Spleen (tissue), 11 donors: ENCODE results near the gene SIX5. TPM values are rescaled to one million over a fixed set of nuclear protein-coding genes. Genes with fewer than 3 reads are reported as not detected.

Experiments used
- DNase-seq: peaks from one replicate; pipeline ENCODE4 v3.0.0-alpha.2; 2020
- H3K27ac ChIP-seq, 8 donors: fragments of 200-600 bp; sonication (generic) in 7 of 8; 1 replicate in 4 of 8; 2 replicates in 4 of 8; pipeline versions ENCODE4 v1.5.0 to v1.8.0; 2016 to 2021; ENCODE audit warnings: inconsistent platforms in 4 of 8, mild to moderate bottlenecking in 4 of 8, moderate library complexity in 1 of 8
- H3K27me3 ChIP-seq, 7 donors: fragments of 200-600 bp; sonication (generic) in 6 of 7; replicated peaks in 1 of 7; 1 replicate in 4 of 7; 2 replicates in 3 of 7; pipeline versions ENCODE4 v1.5.0 to v1.8.0; 2016 to 2021; ENCODE audit warnings: inconsistent platforms in 3 of 7, mild to moderate bottlenecking in 1 of 7
- H3K36me3 ChIP-seq, 6 donors: fragments of 200-600 bp; sonication (generic) in 5 of 6; 1 replicate in 4 of 6; 2 replicates in 2 of 6; pipeline versions ENCODE4 v1.5.0 to v1.8.0; 2016 to 2021; ENCODE audit warnings: inconsistent platforms in 2 of 6
- H3K4me1 ChIP-seq, 6 donors: fragments of 200-600 bp; sonication (generic) in 5 of 6; 1 replicate in 3 of 6; 2 replicates in 3 of 6; pipeline versions ENCODE4 v1.5.0 to v1.8.0; 2016 to 2021; ENCODE audit warnings: inconsistent platforms in 3 of 6
- H3K4me3 ChIP-seq, 8 donors: fragments of 200-600 bp; sonication (generic) in 7 of 8; 1 replicate in 4 of 8; 2 replicates in 4 of 8; pipeline versions ENCODE4 v1.5.0 to v1.8.0; 2016 to 2021; ENCODE audit warnings: inconsistent platforms in 4 of 8, mild to moderate bottlenecking in 4 of 8, moderate library complexity in 2 of 8
- H3K9me3 ChIP-seq, 8 donors: fragments of 200-600 bp; sonication (generic) in 7 of 8; 1 replicate in 4 of 8; 2 replicates in 4 of 8; pipeline versions ENCODE4 v1.5.0 to v1.8.0; 2016 to 2021; ENCODE audit warnings: inconsistent platforms in 4 of 8
- POLR2A ChIP-seq, 3 donors: fragments of 450-650 bp; IDR thresholded peaks; one replicate each; pipeline ENCODE4 v1.5.1; 2017; ENCODE audit warnings: antibody characterized with exemption in 3 of 3, mild to moderate bottlenecking in 1 of 3
- POLR2AphosphoS5 ChIP-seq, 3 donors: sonication (generic); formaldehyde crosslinking; IDR thresholded peaks; one replicate each; pipeline ENCODE4 v1.5.1; 2017; ENCODE audit warnings: antibody characterized with exemption in 3 of 3
- WGBS, 5 donors: extraction: QIAGEN DNeasy Blood & Tissue Kit in 3 of 5; methylation state at CpG; one replicate each; pipeline versions ENCODE4 v1.1.5 to v1.1.7; 2013 to 2018; 5-methylcytosine and 5-hydroxymethylcytosine counted together
- intact Hi-C: fragments of 100-400 bp; cut with DNase I; formaldehyde crosslinking; loops from one replicate; pipeline ENCODE4 v1.15.0; 2023; ENCODE audit warnings: low total_unique reads
- polyA plus RNA-seq, 3 donors: library from polyadenylated mRNA; stranded (reverse); fragments of 200-250 nt; gene quantifications; one replicate each; pipeline ENCODE4 v1.2.1, GENCODE V29; 2013
- total RNA-seq, 7 donors: library from RNA; depleted of rRNA in 3 of 7; stranded (reverse); fragments of >200 nt in 3 of 7; fragmentation: NEBNext Ultra II Directional in 4 of 7; extraction: Animal tissue kit (Norgen Biotek cat#: 25700) in 4 of 7; gene quantifications; one replicate each; pipeline versions ENCODE4 v1.1.0 to v1.2.1, GENCODE V29; 2016 to 2021
- TF ChIP-seq, protein P1 (sequence below), 11 experiments: fragments of 200-600 bp in 7 of 11; fragments of 450-650 bp in 4 of 11; sonication (generic) in 4 of 11; IDR thresholded peaks in 8 of 11; conservative IDR thresholded peaks in 3 of 11; 1 replicate in 7 of 11; 2 replicates in 4 of 11; pipeline versions ENCODE4 v1.4.0 to v1.8.0; 2016 to 2021; ENCODE audit warnings: antibody characterized with exemption in 11 of 11, inconsistent platforms in 4 of 11, mild to moderate bottlenecking in 1 of 11
- donor health status: healthy with polysubstance abuse.
- donor health status: DM: no; HTN: no; CAD: no; lungs with moderate emphysema.
- donor health status: DM: no; HTN: no; CAD: no.
- donor health status: Bipolar disorder and iron deficiency.
- donor health status: healthy.
- donor health status: DM: no; HTN: no; CAD: no.
- donor health status: DM: yes; HTN: yes; CAD: no.

Gene SIX5
- total and polyA plus RNA-seq, 10 donors: 4.4 to 13.2 (median 8.1) TPM

DNA sequence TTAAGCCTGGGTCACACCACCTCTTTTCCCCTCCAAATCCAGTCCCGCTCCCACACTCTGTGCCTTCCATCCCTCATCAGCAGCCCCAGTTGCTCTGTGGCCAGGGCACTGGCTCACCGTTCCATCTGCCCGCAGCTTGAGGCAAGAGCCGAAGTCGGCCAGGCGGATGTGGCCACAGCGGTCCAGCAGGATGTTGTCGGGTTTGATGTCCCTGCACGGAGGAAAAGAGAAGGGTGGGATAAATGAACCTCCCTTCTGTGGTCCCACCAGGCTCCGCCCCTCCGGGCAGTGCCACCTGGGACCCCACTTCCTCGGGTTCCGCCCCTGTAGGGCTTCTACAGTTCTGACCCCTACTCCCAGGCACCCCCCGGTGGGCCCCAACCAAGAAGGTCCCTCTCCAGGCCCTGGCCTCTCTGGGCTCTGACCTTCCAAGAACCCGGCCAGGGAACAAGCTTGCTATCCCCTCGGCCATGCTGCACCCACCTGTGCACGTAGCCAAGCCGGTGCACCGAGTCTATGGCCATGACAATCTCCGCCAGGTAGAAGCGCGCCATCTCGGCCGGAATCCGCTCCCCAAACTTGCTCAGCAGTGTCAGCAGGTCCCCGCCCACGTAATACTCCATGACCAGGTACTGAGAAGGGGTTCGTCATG, 9.1 kb upstream of the SIX5 start:
- Histone ChIP-seq H3K27me3 (peaks cover 0 to 75% (median 0%) of the 10 kb centered on the region in 7 donors), H3K4me3 (no peak overlapping the region), H3K36me3 (peaks cover 0 to 33% (median 19%) of the 10 kb centered on the region in 6 donors), H3K27ac (no peak overlapping the region), H3K9me3 (no peaks in the 10 kb centered on the region), H3K4me1 (peaks cover 10 to 50% (median 38%) of the 10 kb centered on the region in 6 donors)
- WGBS, 5 donors: 94 to 97% (median 94%) methylated on average over 24 to 28 of the region's 28 CpGs
- no peak for DNase-seq
- intact Hi-C loops: no loop called here
- TF ChIP-seq POLR2A (IDR thresholded peaks at IDR 0.05) (no peak), POLR2AphosphoS5 (IDR thresholded peaks at IDR 0.05) (no peak)
- TF ChIP-seq, protein P1, sequence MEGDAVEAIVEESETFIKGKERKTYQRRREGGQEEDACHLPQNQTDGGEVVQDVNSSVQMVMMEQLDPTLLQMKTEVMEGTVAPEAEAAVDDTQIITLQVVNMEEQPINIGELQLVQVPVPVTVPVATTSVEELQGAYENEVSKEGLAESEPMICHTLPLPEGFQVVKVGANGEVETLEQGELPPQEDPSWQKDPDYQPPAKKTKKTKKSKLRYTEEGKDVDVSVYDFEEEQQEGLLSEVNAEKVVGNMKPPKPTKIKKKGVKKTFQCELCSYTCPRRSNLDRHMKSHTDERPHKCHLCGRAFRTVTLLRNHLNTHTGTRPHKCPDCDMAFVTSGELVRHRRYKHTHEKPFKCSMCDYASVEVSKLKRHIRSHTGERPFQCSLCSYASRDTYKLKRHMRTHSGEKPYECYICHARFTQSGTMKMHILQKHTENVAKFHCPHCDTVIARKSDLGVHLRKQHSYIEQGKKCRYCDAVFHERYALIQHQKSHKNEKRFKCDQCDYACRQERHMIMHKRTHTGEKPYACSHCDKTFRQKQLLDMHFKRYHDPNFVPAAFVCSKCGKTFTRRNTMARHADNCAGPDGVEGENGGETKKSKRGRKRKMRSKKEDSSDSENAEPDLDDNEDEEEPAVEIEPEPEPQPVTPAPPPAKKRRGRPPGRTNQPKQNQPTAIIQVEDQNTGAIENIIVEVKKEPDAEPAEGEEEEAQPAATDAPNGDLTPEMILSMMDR (IDR thresholded peaks at IDR 0.05 in 8 of 11, conservative IDR thresholded peaks at IDR 0.05 in 3 of 11): no peak

DNA sequence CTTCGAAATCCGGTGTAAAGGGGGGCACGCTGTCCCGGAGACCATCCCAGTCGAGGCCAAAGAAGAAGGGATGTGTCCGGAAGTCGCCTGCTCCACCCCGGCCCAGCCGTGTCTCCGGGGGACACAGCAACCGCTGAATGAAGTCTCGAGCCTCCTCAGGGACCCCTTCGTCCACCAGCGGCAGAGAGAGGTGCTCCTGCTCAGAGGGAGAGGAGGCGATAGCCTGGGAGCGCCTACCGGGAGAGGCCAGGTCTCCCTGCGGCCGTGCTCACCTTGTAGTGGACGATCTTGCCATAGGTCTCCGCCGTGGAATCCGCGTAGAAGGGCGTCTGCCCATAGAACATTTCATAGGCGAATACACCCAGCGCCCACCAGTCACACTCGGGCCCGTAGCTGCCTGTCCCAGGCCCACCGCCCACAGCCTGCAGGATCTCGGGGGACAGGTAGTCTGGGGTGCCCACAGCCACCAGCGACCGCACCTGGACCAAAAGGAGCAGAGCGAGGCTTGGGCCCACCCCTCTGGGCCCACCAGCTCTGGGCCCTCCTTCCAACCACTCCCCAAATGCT, 8.4 kb upstream of the SIX5 start:
- H3K27me3 ChIP-seq: peaks cover 0 to 75% (median 0%) of the 10 kb centered on the region in 7 donors
- no peaks in the 10 kb centered on the region for H3K9me3 ChIP-seq
- H3K27ac ChIP-seq: no peak overlapping the region
- TF ChIP-seq POLR2AphosphoS5 (IDR thresholded peaks at IDR 0.05) (no peak), POLR2A (IDR thresholded peaks at IDR 0.05) (no peak)
- TF ChIP-seq, protein P1 (IDR thresholded peaks at IDR 0.05 in 8 of 11, conservative IDR thresholded peaks at IDR 0.05 in 3 of 11): no peak
- intact Hi-C loops: no loop called here
- no peak overlapping the region for H3K4me3 ChIP-seq
- H3K4me1 ChIP-seq: peaks cover 10 to 43% (median 35%) of the 10 kb centered on the region in 6 donors
- peaks cover 0 to 40% (median 19%) of the 10 kb centered on the region in 6 donors for H3K36me3 ChIP-seq
- DNase-seq: no peak
- 95 to 97% (median 96%) methylated on average over 22 to 34 of the region's 34 CpGs for WGBS, 5 donors

DNA sequence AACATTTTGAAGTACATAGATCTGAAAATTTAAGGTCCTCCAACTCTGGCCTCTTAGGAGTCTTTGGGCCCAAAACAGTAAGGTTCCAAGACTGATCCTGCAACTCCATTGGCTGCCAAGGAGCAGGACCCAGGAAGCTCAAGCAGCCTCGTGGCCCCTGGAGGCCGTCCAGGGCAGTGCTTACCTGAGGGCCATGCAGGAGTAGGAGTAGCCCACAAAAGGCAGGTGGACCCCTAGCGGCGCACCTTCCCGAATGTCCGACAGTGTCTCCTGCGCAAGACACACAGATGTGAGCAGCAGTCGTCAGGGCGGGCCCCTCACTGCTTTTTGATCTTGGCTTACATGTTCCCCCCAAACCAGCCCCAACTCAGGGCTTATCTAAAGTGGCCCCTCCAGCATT, 5.7 kb upstream of the SIX5 start:
- Histone ChIP-seq H3K9me3 (no peaks in the 10 kb centered on the region), H3K36me3 (peaks cover 0 to 41% (median 19%) of the 10 kb centered on the region in 6 donors), H3K27ac (no peak overlapping the region), H3K4me1 (peaks cover 8 to 36% (median 27%) of the 10 kb centered on the region in 6 donors), H3K27me3 (peaks cover 0 to 70% (median 0%) of the 10 kb centered on the region in 7 donors), H3K4me3 (no peak overlapping the region)
- intact Hi-C loops: no loop called here
- TF ChIP-seq, protein P1 (IDR thresholded peaks at IDR 0.05 in 8 of 11, conservative IDR thresholded peaks at IDR 0.05 in 3 of 11): no peak
- TF ChIP-seq POLR2A (IDR thresholded peaks at IDR 0.05) (no peak), POLR2AphosphoS5 (IDR thresholded peaks at IDR 0.05) (peak in 1 of 3 donors; percentile 26)
- 90 to 96% (median 91%) methylated on average over 8 to 9 of the region's 9 CpGs for WGBS, 5 donors
- no peak for DNase-seq

GRCh38 chr19:45773384-45773783, 4.3 kb upstream of the SIX5 start:
- Histone ChIP-seq H3K4me3 (no peak overlapping the region), H3K27me3 (peaks cover 0 to 67% (median 0%) of the 10 kb centered on the region in 7 donors), H3K9me3 (no peaks in the 10 kb centered on the region), H3K27ac (no peak overlapping the region), H3K4me1 (peaks cover 0 to 34% (median 23%) of the 10 kb centered on the region in 6 donors), H3K36me3 (peaks cover 0 to 38% (median 19%) of the 10 kb centered on the region in 6 donors)
- TF ChIP-seq, protein P1 (IDR thresholded peaks at IDR 0.05 in 8 of 11, conservative IDR thresholded peaks at IDR 0.05 in 3 of 11): no peak
- TF ChIP-seq POLR2AphosphoS5 (IDR thresholded peaks at IDR 0.05) (no peak), POLR2A (IDR thresholded peaks at IDR 0.05) (no peak)
- DNase-seq: no peak
- intact Hi-C loops: no loop called here
- 13 to 20% (median 19%) methylated on average over 2 of the region's 2 CpGs for WGBS, 5 donors
